ENCODE results near the gene GPR150.

GPR150 gene

GRCh38 chr5:95649842-95650620 lies 30.1 kb downstream of the GPR150 start:
- no peak for DNase-seq (ENCODE audit: low read depth in 2 of 2)

GRCh38 chr5:95652849-95653248 lies 33.0 kb downstream of the GPR150 start:
- no peak for DNase-seq (ENCODE audit: low read depth in 2 of 2)

GRCh38 chr5:95654196-95654595 lies 34.3 kb downstream of the GPR150 start:
- DNase-seq (ENCODE audit: low read depth in 2 of 2): no peak

GRCh38 chr5:95655575-95655974 lies 35.7 kb downstream of the GPR150 start:
- no peak for DNase-seq (ENCODE audit: low read depth in 2 of 2)

- no peak for DNase-seq (ENCODE audit: low read depth in 2 of 2)
These were observed 40.2 kb downstream of the GPR150 start for GRCh38 chr5:95660060-95660459.

- no peak for DNase-seq (ENCODE audit: low read depth in 2 of 2)
These were observed 43.1 kb downstream of the GPR150 start for GRCh38 chr5:95662946-95663345.

GRCh38 chr5:95664204-95664786 lies 44.4 kb downstream of the GPR150 start:
- DNase-seq (ENCODE audit: low read depth in 2 of 2): no peak

GRCh38 chr5:95667061-95667618 lies 47.3 kb downstream of the GPR150 start:
- DNase-seq (ENCODE audit: low read depth in 2 of 2): no peak

GRCh38 chr5:95667678-95668077 lies 47.8 kb downstream of the GPR150 start:
- DNase-seq (ENCODE audit: low read depth in 2 of 2): no peak

- DNase-seq (ENCODE audit: low read depth in 2 of 2): no peak
These were observed 48.3 kb downstream of the GPR150 start for GRCh38 chr5:95668216-95668615.

GRCh38 chr5:95668728-95669127 lies 48.8 kb downstream of the GPR150 start:
- no peak for DNase-seq (ENCODE audit: low read depth in 2 of 2)

- no peak for DNase-seq (ENCODE audit: low read depth in 2 of 2)
These were observed 49.7 kb downstream of the GPR150 start for GRCh38 chr5:95669540-95669939.

- no peak for DNase-seq (ENCODE audit: low read depth in 2 of 2)
These were observed 50.1 kb downstream of the GPR150 start for GRCh38 chr5:95669985-95670384.

GRCh38 chr5:95670568-95670967 lies 50.7 kb downstream of the GPR150 start:
- no peak for DNase-seq (ENCODE audit: low read depth in 2 of 2)

Data from activated CD4-positive, alpha-beta T cell treated with anti-CD3 and anti-CD28 coated beads for 24 hours (primary cell).